GM20000 (cell line): ENCODE results near the gene IGSF10.

ENCODE experiments used
- DNase-seq: peaks from one replicate; pipeline ENCODE4 v3.0.0; 2012; ENCODE audit warnings: low spot score
- TF ChIP-seq, protein P1 (sequence below): IDR thresholded peaks from 2 replicates; pipeline ENCODE4 v1.5.1; 2012; ENCODE audit warnings: mild to moderate bottlenecking, control low read depth; ENCODE audit errors: extremely low read depth, missing control alignments

The IGSF10 gene

GRCh38 chr3:151415289-151415688 lies 45.6 kb downstream of the IGSF10 start:
- DNase-seq, result no peak
- TF ChIP-seq, protein P1, sequence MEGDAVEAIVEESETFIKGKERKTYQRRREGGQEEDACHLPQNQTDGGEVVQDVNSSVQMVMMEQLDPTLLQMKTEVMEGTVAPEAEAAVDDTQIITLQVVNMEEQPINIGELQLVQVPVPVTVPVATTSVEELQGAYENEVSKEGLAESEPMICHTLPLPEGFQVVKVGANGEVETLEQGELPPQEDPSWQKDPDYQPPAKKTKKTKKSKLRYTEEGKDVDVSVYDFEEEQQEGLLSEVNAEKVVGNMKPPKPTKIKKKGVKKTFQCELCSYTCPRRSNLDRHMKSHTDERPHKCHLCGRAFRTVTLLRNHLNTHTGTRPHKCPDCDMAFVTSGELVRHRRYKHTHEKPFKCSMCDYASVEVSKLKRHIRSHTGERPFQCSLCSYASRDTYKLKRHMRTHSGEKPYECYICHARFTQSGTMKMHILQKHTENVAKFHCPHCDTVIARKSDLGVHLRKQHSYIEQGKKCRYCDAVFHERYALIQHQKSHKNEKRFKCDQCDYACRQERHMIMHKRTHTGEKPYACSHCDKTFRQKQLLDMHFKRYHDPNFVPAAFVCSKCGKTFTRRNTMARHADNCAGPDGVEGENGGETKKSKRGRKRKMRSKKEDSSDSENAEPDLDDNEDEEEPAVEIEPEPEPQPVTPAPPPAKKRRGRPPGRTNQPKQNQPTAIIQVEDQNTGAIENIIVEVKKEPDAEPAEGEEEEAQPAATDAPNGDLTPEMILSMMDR, result no peak

GRCh38 chr3:151412989-151413388 lies 47.9 kb downstream of the IGSF10 start:
- TF ChIP-seq, protein P1, result no peak

More at GRCh38 chr3:151412989-151413388, 47.9 kb downstream of the IGSF10 start:
- DNase-seq, result no peak
